Mammary microvascular endothelial cell (primary cell): ENCODE measurements around the gene CRYGA. TPM values are rescaled to one million over a fixed set of nuclear protein-coding genes. Genes with fewer than 3 reads are reported as not detected.

ENCODE experiments used
- total RNA-seq: library from RNA; depleted of rRNA; stranded (reverse); fragments of >200 nt; gene quantifications from 2 replicates; pipeline ENCODE4 v1.2.3, GENCODE V29; 2015

The CRYGA gene, protein sequence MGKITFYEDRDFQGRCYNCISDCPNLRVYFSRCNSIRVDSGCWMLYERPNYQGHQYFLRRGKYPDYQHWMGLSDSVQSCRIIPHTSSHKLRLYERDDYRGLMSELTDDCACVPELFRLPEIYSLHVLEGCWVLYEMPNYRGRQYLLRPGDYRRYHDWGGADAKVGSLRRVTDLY
- total RNA-seq, result not detected in 2 replicates

DNA sequence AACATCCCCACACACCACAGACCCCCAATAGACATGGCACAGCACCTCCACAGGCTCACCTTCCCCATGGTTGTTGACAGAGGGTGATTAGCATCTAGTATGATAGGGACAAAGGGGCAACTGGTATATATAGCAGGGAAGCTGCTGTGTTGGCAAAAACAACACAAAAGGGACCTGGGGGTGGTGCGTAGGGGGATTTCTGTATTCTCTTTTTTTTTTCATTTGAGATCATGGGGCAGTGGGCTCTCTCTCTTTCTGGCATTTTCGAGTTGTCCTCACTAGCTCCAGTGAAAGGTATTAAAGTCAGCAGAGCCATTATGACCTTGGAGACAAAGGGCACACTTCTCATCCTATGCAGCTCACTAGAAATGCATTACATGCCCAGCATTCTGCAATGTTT is at the start of gene CRYGA:
Gene CRYGA, minus strand, starts transcription at position 101 of the 400 bp plus-strand sequence. Its CDS starts 33 bp downstream, at position 68.

DNA sequence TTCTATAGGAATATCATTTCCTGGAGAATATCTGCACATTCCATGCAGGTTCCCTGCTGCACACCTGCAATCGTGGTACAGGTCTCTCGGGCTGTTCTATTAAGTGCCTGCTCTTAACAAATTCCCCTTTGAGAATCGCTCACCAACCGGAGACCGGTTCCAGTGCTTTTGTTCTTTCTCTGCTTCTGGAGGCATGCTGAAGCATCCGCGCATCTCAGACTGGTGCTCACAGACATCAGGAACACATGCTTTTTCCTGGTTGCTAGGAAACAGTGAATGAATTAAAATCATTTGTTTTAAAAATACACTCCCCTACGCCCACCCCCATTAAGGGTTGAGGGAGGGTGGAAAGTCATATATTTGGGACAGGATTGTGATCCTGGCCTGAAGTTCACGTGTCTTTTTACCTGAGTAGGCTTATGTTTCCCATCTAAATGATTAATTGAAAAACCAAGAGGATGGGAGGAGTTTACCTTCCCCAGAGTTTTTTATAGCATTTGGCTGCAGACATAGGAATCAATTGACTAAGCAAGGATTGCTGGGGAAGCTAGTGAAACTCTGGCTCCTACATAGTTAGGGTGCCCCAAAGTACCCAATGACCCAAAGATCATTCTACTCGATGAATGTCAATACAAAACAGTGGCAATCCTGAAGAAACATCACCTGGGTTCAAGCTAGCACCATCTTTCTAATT is 26.6 kb upstream of the CRYGA start, which contains the start of gene C2orf80:
Gene C2orf80, minus strand, starts transcription at position 221 of the 694 bp plus-strand sequence. CDS start 3,044 bp downstream, outside the sequence.

DNA sequence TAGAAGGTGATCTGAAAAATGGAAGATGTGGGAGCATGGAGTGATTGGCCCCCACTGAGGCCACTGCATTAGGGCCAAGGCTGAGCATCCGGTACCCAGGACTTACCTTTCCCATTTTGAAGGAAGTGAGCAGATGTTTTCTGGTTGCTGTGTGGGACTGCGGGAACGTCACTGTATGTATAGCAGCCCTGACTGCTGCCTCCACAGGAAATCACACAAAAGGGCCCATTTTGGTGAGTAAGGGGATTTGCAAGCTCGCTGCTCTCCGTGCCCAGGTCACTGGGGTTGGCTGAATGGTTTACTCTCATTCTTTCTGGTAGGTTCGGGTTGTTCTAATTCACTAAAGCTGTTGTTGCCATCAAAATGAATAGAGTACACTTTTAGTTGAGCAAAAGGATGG is 17.4 kb downstream of the CRYGA start, which contains the start of gene CRYGB:
Gene CRYGB, minus strand, starts transcription at position 153 of the 400 bp plus-strand sequence. Its CDS starts 38 bp downstream, at position 115.

DNA sequence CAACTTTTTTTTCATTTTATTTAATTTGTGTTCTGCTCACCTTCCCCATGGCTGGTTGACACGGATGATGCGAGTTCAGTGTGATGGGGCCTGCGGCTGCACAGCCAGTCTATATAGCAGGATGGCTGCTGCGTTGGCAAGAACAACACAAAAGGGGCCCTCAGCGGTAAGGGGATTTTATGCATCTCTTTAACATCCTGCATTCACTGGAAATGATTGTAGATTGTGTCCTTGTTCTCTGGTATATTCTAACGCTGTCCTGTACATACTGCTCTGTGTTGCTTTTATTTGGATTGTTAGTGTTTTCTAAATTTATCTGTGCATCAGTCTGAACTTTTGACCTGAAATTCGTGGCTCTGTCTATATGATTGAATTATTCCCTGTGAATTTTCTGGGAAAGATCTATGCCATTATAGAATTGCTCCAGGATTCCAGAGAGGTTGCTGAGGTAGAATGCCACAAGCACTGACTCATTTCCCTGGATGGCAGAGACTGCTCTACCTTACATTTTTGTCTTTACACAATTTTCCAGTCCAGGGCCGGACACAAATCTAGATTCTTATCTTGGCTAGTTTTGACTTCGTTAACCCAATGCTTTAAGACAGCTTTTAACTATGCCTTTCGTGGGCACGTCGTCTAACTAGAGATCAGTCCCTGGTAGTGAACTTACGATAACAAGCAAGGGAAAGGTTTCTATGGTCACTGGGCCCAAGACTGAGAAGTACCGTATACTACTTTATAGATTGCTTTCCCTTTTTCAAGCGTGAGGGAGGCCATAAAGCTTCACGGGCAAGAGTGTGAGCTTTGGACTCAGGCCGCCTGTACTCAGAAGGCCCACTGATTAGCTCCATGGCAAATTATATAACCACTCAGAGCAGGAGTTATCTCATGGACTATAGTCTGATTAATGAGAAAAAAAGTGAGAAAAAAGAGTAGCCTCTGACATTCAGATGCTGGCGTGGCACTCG is 33.4 kb downstream of the CRYGA start, which contains the start of gene CRYGC:
Gene CRYGC, minus strand, starts transcription at position 85 of the 968 bp plus-strand sequence. Its CDS starts 36 bp downstream, at position 49.

DNA sequence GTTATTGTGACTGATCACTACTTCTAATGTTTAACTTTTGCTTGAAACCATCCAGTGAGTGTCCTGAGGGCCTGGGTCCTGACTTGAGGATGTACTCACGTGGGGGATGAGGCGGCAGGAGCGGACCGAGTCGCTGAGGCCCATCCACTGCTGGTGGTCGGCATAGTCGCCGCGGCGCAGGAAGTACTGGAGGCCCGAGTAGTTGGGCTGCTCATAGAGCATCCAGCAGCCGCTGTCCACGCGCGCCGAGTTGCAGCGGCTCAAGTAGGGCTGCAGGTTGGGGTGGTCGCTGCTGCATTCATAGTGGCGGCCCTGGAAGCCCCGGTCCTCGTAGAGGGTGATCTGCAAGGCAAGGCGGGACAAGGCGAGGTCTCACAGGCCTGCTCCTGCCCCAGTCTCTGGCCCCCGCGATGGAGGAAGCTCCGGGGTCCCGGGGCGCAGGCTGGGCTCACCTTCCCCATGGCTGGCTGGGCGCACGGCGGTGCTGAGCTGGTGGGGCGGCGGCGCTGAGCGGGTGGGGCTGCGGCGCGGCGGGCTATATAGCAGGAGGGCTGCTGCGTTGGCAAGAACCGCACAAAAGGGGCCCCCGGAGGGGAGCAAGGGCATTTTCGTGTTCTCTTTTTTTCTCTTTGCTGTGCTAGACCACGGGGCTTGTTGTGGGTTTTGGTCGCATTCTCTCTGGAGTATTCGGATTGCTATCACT is 39.2 kb downstream of the CRYGA start, which contains the start of gene CRYGD:
Gene CRYGD, minus strand, starts transcription at position 512 of the 703 bp plus-strand sequence. Its CDS starts 51 bp downstream, at position 461.

Other genes starting within 250 kb of the CRYGA start
- gene PLEKHM3, start 138.1 kb downstream of the CRYGA start, total RNA-seq, result 3.3 and 4.2 TPM in 2 replicates
- not detected in 2 replicates for gene CRYGD, start 39.1 kb downstream of the CRYGA start, total RNA-seq
- gene CRYGC, start 33.8 kb downstream of the CRYGA start, total RNA-seq, result not detected in 2 replicates
- gene CRYGB, start 17.4 kb downstream of the CRYGA start, total RNA-seq, result not detected in 2 replicates
- gene C2orf80, start 26.4 kb upstream of the CRYGA start, total RNA-seq, result not detected in 2 replicates
- 105 and 109 TPM in 2 replicates for gene IDH1, start 91.5 kb upstream of the CRYGA start, total RNA-seq
- 14.9 and 15.0 TPM in 2 replicates for gene PIKFYVE, start 102.7 kb upstream of the CRYGA start, total RNA-seq
- gene PTH2R, start 243.2 kb upstream of the CRYGA start, total RNA-seq, result not detected in 2 replicates